CMK (cell line): ENCODE results near the gene TMEM114.

Source experiments
- DNase-seq: peaks from one replicate; pipeline ENCODE4 v3.0.0-alpha.2; 2010; ENCODE audit warnings: low read depth

TMEM114 gene

GRCh38 chr16:8589900-8590688 lies at the start of gene TMEM114:
Gene TMEM114 (minus strand): TSS chr16:8590511. CDS start chr16:8589838, 673 bp downstream.
- no peak for DNase-seq

GRCh38 chr16:8639694-8640093 lies 49.4 kb upstream of the TMEM114 start:
- DNase-seq = no peak

DNA sequence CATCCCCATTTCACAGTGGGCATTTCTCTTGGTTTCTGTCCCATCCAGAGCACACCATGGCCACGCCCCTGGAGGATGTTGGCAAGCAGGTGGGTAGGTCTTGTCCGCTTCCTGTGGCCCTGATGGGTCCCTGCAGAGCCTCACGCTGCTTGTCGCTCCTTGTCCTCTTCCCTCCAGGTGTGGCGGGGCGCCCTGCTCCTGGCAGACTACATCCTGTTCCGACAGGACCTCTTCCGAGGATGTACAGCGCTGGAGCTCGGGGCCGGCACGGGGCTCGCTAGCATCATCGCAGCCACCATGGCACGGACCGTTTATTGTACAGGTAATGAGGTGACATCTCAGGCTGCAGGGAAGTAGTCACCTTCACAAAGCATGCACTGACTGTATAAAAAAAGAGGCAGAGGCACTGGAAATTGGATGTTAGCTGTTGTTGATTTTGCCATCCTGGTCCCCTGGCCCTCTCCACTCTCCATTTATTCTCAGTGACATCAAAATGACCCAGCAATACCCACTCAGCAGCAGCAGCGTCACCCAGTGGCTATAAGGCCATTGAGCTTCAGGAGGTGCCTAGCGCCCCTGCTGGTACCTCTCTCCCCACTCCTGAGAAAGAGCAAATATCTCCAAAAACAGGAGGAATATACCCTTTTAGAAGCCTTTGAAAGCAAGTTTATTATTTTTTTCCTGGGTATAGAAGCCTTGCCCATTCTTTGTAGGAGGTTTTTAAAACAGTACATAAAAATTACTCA lies 44.9 kb upstream of the TMEM114 start:
- no peak for DNase-seq

- DNase-seq = peak; percentile 63
Measured at GRCh38 chr16:8632675-8633182, 42.4 kb upstream of the TMEM114 start.

GRCh38 chr16:8631818-8632465 lies 41.6 kb upstream of the TMEM114 start:
- peak; percentile 76 for DNase-seq

GRCh38 chr16:8631373-8631772 lies 41.1 kb upstream of the TMEM114 start:
- no peak for DNase-seq

GRCh38 chr16:8630255-8630953 lies 40.1 kb upstream of the TMEM114 start:
- DNase-seq = no peak

DNA sequence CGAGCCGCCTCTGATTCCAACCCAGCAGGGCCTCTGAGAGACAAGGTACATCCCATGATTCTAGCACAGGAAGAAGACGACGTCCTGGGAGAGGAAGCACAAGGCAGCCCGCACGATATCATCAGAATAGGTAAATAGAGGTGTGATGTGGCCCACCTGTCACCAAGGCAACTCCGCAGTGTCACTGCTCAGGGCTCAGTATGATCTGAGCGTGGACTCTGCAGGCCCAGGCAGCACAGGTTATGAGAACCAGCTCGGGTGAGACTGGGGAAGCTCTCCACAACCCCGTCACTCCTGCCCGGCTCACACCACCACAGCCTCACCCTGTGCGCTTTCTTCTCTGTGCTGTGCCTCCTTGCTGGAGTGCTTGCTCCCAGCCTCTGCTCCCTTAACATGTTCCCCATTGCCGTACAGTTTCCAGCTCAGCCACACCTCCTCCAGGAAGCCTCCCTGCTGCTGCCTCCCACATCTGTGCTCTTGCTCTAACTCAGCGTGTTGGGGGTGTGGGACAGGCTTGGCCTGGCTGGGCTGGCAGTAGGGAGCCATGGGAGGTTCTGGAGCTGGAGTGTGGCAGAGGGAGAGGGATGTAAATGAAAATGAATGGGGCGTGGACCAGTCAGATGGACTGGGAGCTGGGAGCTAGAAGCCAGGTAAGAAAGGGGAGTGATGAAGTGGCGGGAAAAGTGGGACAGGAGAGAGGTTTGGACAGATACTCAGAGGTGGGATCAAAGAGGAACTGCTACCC lies 38.8 kb upstream of the TMEM114 start:
- DNase-seq = no peak

DNA sequence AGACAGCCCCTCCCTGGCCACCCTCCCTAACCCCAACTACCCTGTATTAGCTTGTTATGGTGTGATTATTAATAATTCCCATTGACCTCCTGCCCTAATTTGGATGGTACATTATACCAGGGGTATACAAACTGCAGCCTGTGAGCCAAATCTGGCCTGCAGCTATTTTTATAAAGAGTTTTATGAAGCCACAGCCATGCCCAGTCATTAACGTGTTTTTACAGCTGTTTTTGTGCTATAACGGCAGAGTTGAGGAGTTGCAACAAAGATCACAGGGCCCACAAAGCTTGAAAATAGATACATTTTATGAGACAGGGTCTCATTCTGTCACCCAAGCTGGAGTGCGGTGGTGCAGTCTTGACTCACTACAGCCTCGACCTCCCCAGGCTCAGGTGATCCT lies 37.1 kb upstream of the TMEM114 start:
- DNase-seq = no peak

- DNase-seq = no peak
Measured at GRCh38 chr16:8626946-8627345, 36.6 kb upstream of the TMEM114 start.

- DNase-seq = no peak
Measured at GRCh38 chr16:8625491-8626087, 35.3 kb upstream of the TMEM114 start.

GRCh38 chr16:8623634-8624033 lies 33.3 kb upstream of the TMEM114 start:
- no peak for DNase-seq

- DNase-seq = no peak
Measured at GRCh38 chr16:8622315-8622656, 32.0 kb upstream of the TMEM114 start.

DNA sequence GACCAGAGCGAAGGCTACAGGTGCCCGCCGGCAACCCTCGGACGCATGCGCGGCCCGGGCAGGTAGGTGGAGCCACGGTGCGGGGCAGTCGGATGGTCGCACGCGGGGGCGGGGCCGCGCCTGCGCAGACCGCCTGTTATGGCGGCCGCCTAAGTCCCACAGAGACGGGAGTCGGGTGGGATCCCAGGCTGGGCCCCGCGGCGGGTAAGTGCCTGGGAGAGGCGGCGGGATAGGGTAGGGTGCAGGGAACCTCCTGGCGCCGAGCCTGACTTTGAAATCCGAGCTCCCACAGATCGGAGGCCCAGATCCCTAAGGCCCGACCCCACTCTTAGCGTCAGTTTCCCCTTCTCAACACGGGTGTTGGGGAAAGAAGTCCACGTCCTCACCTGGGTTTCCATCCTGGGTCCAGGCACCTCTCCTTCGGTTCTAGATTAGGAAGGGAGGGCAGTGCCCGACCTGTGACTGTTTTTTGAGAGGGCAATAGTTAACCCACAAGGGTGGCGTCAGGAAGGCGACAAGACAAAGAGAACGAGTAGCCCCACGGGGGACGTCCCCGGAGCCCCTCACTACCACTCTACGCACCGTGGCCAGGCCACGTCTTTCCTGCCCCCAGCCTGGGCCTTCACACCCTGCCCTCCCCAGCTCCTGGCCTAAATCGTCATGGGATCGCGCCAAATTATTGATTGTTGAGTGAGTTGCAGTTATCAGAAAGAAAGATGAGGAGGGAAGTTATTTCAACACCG lies 31.4 kb upstream of the TMEM114 start, which contains the start of gene METTL22:
METTL22 (plus strand) TSS at position 127 of the 743 bp plus-strand sequence. CDS start 3,968 bp downstream, outside the sequence.
- peak; percentile 68 for DNase-seq

DNA sequence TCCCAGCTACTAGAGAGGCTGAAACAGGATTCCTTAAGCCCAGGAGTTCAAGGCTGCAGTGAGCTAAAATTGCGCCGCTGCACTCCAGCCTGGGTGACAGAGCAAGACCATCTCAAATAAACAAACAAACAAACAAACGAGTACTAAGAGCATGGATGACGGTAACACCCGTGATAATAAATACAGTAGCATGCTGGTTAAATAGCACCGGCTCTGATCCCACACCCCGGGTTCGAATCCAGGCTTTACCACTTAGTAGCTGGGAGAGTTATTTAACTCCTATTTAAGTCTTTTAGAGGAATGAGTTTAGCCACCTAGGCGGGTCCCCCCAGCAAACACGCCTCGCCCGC lies 30.9 kb upstream of the TMEM114 start:
- DNase-seq = no peak

DNA sequence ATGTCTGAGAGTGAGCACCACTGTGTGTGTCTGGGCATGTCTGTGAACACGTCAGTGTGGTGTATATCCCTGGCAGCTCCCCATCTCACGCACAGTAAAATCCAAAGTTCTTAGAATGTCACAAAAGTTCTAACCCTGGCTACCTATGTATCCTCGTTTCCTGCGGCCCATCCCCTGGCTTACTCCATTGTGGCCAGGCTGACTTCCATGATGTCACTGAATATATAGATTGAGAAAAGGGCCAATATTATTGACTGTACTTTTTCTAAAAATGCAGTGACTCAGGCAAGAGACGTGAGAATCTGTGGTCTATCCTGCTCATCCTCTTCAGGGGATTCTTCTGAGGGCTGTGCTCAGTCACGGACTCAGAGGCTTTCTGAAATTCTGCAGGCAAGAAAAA lies 30.2 kb upstream of the TMEM114 start:
- no peak for DNase-seq

DNA sequence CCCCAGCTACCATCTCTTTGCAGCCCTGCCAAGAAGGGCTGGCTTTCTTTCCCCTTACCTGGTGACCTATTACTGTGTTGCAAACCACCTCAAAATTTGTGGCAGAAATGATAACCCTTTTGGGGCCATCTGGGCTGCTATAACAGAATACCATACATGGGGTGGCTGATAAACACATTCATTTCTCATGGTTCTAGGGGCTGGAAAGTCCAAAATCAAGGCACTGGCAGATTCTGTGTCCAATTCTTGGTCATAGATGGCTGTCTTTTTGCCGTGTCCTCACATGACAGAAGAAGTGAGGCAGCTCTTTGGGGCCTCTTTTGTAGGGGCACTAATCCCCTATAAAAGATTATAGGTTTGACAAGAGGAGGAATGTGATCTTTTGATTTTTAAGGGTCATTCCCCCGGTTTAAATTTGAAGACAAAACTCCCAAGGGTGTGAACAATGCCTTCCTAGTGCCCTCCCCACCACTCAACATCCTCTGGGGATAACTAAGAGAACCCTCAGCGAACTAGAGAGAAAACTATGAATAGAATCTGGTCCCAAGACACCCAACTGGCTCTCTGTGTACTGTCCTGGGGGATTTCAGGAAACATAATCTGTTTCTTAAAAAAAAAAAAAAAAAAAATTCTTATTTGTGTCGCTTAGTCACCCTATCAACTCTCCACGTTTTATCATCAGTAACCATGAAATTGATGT lies 29.5 kb upstream of the TMEM114 start:
- DNase-seq = no peak

GRCh38 chr16:8614435-8615029 lies 24.2 kb upstream of the TMEM114 start:
- no peak for DNase-seq

GRCh38 chr16:8611886-8612600 lies 21.7 kb upstream of the TMEM114 start:
- no peak for DNase-seq
